NCI-H128 (cell line): Measurements from ENCODE around the gene ACSL4.
"Not testable (repeated sequence)": the region's sequence is repeated elsewhere in the genome, so short reads cannot be mapped to it uniquely, and the experiment has no call there.

ENCODE experiments used
- DNase-seq: peaks from one replicate; lab custom pipeline; 2025; ENCODE audit not compliant: unreplicated experiment; lab: John Stamatoyannopoulos, UW

Gene ACSL4

GRCh38 chrX:109679820-109680219, 53.2 kb downstream of the ACSL4 start:
- no peak for DNase-seq

GRCh38 chrX:109672239-109672638, 60.8 kb downstream of the ACSL4 start:
- DNase-seq = no peak

GRCh38 chrX:109671170-109671569, 61.9 kb downstream of the ACSL4 start:
- DNase-seq = not testable (repeated sequence)

- DNase-seq = no peak
These were observed 65.1 kb downstream of the ACSL4 start for GRCh38 chrX:109667986-109668385.

- DNase-seq = no peak
These were observed 72.5 kb downstream of the ACSL4 start for GRCh38 chrX:109660435-109661143.

- no peak for DNase-seq
These were observed 74.7 kb downstream of the ACSL4 start for GRCh38 chrX:109658391-109658790.

GRCh38 chrX:109657364-109657763, 75.7 kb downstream of the ACSL4 start:
- DNase-seq = not testable (repeated sequence)

GRCh38 chrX:109656774-109657173, 76.3 kb downstream of the ACSL4 start:
- no peak for DNase-seq

- no peak for DNase-seq
These were observed 77.4 kb downstream of the ACSL4 start for GRCh38 chrX:109655502-109656201.

- DNase-seq = no peak
These were observed 78.4 kb downstream of the ACSL4 start for GRCh38 chrX:109654516-109655109.

GRCh38 chrX:109644671-109645070, 88.4 kb downstream of the ACSL4 start:
- DNase-seq = not testable (repeated sequence)

- DNase-seq = no peak
These were observed 89.4 kb downstream of the ACSL4 start for GRCh38 chrX:109643687-109644086.

GRCh38 chrX:109638158-109638557, 94.9 kb downstream of the ACSL4 start:
- no peak for DNase-seq

GRCh38 chrX:109637477-109637876, 95.6 kb downstream of the ACSL4 start:
- not testable (repeated sequence) for DNase-seq

- no peak for DNase-seq
These were observed 97.9 kb downstream of the ACSL4 start for GRCh38 chrX:109635146-109635545.

GRCh38 chrX:109632906-109633504, 100.1 kb downstream of the ACSL4 start:
- no peak for DNase-seq

GRCh38 chrX:109629310-109629709, 103.7 kb downstream of the ACSL4 start:
- no peak for DNase-seq

GRCh38 chrX:109626637-109627036, 106.4 kb downstream of the ACSL4 start:
- no peak for DNase-seq

GRCh38 chrX:109624641-109625616, 108.1 kb downstream of the ACSL4 start, which contains the start of gene KCNE5:
Gene KCNE5, minus strand, starts transcription at chrX:109625172. Its CDS starts 152 bp downstream, at chrX:109625020.
- DNase-seq = no peak

GRCh38 chrX:109623997-109624396, 109.1 kb downstream of the ACSL4 start:
- DNase-seq = no peak
